Esophagus muscularis mucosa (tissue), 3 donors: ENCODE results near the gene CDK14.

Experiments
- CTCF ChIP-seq, 3 experiments: fragments of 200-600 bp in 2 of 3; fragments of 450-650 bp in 1 of 3; sonication (generic) in 2 of 3; IDR thresholded peaks; one replicate each; pipeline ENCODE4 v1.5.1; 2017 to 2019; ENCODE audit warnings: antibody characterized with exemption in 3 of 3, mild to moderate bottlenecking in 2 of 3, moderate library complexity in 1 of 3
- POLR2A ChIP-seq: fragments of 450-650 bp; IDR thresholded peaks from one replicate; pipeline ENCODE4 v1.6.1; 2017; ENCODE audit warnings: antibody characterized with exemption, moderate library complexity, mild to moderate bottlenecking, low read depth

- no peak for TF ChIP-seq CTCF (IDR thresholded peaks at IDR 0.05)
- no peak for TF ChIP-seq POLR2A
Observed at GRCh38 chr7:90892213-90892612, 296.1 kb downstream of the CDK14 start.
